A172 (cell line): ENCODE results near the gene IMP4. TPM values are rescaled to one million over a fixed set of nuclear protein-coding genes. Genes with fewer than 3 reads are reported as not detected.

Experiments used
- DNase-seq: peaks from one replicate; pipeline ENCODE4 v3.0.0-alpha.2; 2015; ENCODE audit warnings: low spot score
- total RNA-seq: library from RNA; depleted of rRNA; stranded (reverse); fragments of >200 nt; shearing (Covaris generic); gene quantifications from 2 replicates; pipeline ENCODE4 v1.2.3, GENCODE V29; 2014

The IMP4 gene
- total RNA-seq, 1 experiment from 2014 or later, result 139 TPM

DNA sequence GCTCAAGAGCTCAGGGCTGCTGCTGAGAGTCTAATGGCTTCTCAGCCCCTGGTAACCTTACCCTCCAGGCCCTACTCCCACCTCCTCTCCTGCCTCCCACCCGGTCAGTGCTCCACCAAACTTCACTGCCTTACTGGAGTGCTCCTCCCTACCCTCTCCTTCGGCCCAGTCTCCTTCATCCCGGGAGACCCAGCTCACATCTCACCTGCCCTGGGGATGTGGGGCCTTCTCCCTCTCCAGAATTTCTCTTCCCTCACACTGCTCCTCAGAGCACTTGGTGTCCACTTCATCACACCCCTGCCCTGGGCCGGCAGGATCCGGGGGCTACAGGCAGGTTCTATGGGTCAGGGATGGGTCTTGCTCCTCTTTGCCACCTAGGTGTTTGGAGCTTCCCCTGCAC is 34.8 kb downstream of the IMP4 start:
- DNase-seq, result no peak

DNA sequence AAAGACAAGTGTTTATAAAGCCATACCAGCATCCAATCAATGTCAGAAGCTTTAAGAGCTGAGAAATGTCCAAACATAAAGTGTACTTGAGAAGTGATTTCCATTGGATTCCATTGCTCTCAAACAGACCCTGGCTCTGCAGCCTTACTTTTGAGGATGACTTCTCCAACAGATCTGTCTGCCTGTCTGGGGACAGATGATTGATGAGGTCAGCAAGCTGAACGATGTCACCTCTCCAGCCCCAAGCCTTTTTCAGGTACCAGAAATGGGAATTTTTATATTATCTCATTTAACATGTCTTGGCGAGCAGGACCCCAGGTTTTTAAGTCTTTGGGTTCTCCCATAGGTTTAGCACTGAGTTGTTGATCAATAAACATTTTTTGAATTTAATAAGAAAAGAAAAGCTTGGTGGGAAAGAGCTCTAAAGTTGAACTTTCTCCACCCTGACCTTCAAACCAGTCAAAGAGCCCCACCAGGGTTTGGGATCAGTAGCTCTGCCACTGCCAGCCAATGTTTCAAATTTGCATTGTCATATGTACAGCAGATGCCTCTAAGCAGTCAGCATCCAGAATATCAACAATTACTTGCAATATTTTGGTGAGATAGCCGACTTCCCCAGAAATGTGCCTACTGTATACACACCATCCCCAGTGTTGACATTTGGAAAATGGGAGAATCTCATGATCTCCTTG is 35.7 kb downstream of the IMP4 start:
- no peak for DNase-seq

DNA sequence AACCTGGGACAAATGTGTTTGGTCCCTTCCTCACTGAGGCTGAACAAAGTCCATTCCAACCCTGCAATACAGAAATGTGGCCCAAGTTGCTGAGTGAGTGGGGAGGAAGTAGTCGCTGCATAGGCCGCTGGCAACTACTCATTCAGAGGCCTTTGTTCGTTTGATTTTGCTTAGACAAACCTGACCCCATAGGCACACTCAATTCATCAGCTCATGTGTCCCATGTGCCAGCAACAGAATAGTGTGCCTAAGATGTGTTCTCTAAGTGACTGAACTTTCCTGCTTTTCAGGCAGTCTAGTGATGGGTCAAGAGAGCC is 36.2 kb downstream of the IMP4 start:
- no peak for DNase-seq

DNA sequence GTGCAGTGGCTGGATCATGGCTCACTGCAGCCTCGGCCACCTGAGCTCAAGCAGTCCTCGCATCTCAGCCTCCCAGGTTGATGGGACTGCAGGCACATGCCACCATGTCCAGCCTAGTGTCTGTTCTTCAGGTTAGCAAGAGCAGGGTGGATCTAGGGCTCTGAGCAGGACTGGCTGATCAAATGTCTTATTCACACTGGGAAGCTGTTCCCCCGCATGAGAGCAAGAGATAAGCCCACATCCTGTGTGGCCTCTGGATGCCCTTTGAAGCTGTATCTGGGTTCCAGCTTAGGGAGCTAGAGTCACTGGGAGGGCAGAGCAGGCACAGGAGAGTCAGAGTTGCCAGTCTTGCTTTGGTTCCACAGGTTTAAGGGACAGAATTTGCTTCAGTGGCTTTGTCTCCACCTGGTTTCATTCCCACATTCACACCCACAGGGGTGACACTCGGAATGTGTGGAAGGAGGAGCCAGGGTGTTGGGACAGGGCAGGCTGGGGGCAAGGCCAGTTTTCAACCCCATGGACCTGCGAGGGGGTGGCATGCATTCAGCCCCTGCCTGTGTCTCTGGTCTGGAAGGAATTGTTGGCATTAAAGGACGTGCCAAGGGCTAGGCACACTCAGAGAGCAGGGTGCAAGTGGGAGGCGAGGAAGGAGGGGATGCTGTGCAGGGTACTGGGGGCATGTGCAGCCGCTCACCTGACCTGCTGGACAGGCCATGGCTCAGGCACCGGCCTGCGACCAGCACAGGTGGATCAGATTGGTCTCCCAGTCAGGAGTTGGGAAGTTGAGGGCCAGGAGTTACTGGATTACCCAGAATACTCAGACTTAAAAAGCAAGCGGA is 37.6 kb downstream of the IMP4 start:
- peak; percentile 44 for DNase-seq

DNA sequence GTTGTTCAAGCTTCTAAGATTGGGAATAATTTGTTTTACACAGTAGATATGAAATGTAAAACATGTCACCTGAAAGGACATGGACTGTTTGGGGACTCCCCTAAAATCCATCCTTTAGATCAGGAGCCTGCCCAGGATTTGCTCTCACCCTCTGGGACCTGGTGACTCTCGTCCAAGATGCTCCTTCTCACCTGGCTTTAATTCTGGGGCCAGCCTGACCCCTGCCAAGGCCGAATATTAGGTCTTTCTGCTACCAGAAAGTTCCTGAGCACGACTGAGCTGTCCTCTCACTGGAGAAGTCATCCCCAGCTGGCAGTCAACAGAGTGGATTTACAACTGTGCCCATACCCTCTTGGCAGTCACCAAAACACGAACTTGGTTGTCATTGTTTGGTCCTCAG is 38.4 kb downstream of the IMP4 start:
- DNase-seq, result no peak

DNA sequence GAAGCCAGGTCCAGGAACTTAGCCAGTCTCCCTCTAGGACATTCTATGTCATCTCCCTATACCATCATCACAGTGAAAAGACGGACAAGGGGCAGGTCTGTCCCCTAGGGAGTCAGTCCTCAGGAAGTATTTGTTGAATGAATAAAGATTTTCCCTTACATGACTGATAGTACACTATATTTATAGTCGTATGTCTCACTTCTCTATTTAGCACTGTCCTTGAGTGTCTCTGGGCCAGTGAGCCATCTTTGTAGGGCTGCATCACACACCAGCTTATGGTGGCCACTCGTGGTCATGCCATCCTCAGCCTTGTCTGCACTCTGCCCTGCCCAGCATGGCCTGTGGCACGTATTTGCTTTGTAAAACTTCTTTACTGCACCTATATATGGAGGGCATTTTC is 38.9 kb downstream of the IMP4 start:
- DNase-seq, result no peak

DNA sequence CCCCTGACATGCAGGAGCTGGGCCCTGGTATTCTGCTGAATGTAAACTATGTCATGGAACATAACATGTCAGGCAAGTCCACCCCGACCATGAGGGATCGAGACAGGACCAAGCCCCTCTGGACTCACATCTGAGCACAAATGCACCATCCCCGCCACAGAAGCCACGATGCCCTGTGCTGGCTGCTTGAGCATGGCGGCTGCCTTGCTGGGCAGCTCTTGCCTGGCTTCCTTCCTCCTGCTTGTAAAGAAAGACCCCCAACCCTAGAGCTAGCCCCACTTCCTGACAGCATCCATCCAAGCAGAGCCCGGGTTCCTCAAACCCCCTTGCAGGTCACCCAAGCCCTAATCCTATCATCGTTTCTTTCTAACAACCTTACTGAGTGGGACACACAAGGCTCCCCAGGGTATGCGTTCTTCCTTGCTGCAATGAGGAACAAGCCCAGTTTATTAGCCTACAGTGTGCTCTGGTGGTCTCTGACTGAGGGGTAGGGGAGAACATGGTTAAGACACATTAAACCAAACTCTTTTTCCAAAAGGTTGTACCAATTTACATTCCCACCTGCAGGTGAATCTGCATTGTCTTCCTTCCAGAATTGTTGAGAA is 39.7 kb downstream of the IMP4 start:
- no peak for DNase-seq

DNA sequence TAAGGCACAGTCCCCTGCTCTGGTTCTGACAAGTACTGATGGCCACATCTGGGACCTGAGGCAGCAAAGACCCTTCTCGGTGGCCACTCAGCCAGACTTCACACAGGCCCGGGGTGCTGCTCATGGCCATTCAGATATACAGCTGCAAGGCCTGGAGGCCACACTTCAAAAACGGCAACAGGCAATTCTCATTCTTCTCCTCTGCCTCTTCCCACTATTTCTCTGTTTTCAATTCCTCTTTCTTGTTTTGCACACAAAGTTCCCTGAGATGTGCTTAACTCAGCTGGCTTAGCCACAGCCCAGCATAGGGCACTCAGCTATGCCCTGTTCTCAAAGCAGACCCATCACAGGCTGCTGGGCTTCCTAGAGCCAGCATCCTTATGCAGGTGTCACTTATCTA is 43.0 kb downstream of the IMP4 start:
- no peak for DNase-seq

DNA sequence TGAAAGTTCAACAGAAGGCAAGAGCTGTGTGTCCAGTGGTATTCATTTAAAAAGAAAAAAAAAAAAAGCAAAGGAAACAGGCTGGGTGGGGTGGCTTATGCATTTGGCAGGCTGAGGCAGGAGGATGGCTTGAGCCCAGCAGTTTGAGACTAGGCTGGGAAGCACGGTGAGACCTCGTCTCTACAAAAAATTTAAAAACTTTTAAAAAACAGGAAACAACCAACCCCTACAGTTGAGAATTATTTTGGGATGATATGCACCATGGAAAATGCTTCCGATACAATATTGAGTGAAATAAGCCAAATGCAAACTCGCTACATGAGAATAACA is 44.3 kb downstream of the IMP4 start:
- DNase-seq, result no peak

DNA sequence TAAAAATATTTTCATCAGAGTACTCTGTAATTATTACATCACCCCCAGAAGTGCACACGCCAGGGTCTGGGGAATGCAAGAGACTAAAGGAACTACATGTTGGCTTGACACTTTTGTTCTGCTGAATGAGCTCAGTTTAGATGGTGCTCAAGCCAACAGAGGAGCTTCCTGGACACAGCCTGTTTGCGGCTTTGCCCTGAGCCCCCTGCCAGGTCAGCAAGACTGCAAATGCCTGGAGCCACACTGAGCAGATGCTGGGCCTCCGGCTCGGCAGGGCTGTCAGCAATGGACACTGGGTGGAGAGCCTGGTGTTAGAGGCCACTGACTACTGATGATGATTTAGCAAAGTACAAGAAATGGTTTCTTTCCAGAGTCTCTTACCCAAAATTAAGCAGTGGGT is 45.1 kb downstream of the IMP4 start:
- no peak for DNase-seq

DNA sequence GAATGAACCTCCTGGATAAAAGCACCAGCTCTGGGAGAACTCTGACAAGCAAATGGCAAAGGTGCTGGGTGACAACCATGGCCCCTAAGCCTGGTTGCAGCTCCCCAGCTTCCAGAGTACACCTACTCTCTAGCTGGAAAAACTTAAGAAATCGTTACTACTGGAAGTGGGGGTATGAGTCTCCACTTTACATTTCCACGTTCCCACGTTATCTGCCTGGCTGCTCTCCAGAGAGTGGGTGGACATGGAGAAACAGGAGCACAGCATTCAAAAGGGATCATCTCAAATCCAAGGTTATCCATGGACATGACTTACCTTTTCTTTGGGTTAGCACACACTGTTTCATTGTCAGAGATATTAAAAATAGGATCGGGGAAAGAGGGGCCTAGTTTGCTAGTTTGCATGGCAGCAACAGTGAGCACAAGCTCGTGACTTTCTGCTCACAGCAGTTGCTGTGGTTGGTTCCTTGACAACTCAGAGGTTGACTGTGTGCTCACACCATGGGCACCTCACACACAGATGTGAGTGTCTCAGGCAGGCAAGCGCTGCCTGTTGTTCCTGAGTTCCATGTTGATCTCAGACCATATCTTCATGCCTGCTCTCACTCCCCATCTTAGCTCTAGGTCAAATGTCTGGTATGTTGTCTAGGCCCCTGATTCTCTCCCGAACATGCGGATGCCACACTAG is 45.7 kb downstream of the IMP4 start:
- DNase-seq, result no peak

DNA sequence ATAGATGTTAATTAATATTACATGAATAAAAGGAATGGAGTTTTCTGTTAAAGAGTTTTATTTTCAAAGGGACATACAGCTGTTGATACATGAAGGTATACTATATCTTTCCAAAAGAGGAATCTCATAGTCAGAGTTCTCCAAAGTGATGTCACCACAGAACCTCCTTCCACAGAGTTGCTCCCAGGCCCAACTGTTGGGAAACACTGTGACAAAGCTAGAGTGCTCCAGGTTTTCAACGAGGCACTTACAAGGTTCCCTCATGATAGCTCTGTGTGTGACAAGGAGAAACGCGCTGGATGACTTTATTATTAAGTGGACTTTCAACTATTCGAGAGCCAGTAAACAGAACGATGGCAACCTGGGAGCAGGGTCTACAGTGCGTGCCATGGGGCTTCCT is 46.7 kb downstream of the IMP4 start:
- DNase-seq, result no peak

DNA sequence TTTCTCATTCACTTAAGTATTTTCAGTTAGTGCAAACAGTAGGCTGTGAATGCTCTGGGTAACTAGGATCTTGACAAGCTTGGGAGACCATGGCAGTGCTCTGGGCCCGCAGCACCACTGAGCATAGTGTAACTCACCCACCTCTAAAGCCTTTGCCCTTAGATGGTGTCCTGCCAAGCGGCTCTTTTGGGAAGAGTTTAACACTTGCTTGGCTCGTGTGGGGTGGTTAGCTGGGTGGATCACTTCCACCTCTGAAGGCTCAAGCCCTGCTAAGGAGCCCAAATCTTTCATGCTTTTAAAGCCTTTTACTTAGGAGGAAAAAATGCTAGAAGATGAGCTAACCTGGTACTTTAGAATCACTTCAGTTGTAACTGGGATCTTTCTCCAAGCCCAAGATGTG is 47.1 kb downstream of the IMP4 start:
- DNase-seq, result no peak

DNA sequence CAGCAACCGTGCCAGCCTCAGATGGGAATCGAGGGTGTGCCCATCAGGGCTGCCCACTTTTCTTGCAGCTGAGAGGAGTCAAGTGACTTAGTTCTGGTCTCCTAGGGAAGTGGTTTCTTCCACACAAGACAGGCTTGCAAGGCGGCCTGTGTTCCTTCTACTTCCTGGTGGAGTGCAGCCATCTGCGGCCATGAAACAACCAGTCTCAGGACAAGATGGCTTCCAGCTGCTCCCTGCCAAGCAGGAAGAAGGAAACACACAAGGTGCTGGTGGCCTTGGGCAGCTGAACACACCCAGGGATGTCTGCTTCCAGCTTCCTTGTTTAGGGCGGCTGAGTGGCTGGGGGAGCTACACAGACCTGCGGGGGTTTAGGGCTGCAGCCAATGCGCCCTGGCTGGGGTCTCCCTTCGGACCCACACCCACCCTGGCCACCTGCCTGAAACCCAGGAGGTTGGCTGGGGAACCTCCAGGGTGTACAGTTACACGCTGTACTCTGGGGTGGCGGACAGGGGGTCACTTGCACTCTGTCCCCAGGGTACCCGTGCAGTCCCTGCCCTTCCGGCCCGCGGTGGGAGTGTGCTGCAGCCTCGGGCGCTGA is 47.9 kb downstream of the IMP4 start:
- DNase-seq, result no peak

DNA sequence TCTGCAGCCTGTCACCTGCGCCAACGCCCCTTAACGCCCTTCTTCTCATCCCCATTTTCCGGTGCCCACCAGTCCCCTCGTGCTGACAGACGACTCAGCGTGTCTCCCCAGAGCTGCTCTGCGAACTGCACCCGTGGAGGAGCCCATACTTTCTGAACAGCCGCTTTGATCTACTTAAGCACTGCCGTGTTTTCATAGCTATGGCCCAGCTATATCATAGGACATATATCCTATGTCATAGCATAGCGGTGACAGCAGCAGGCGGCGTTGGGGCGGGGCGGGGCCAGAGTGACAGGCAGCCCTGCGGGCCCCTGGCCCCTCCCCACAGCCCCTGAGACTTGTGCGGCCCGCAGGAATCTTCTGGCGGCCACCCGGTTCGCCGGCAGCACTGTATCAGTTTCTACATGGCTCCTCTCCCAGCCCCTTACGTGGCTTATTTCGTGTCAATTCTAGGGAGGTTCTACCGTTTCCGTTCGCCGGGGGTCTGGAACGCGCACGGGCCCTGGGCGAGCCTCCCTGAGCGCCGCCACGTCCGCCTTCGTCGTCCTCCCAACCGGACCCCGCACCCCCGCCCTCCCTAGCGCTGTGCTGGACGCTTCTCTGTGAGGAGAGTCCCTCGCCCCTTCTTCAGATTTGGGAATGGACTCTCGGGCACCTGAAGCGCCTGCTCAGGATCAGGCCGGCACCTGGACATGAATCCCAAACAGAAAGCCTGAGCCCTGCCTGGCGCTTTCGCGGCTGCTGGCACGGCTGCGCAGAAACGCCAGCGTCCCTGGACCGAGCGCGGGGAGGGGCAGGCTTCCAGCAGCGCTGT is 48.6 kb downstream of the IMP4 start:
- DNase-seq, result peak; percentile 43

DNA sequence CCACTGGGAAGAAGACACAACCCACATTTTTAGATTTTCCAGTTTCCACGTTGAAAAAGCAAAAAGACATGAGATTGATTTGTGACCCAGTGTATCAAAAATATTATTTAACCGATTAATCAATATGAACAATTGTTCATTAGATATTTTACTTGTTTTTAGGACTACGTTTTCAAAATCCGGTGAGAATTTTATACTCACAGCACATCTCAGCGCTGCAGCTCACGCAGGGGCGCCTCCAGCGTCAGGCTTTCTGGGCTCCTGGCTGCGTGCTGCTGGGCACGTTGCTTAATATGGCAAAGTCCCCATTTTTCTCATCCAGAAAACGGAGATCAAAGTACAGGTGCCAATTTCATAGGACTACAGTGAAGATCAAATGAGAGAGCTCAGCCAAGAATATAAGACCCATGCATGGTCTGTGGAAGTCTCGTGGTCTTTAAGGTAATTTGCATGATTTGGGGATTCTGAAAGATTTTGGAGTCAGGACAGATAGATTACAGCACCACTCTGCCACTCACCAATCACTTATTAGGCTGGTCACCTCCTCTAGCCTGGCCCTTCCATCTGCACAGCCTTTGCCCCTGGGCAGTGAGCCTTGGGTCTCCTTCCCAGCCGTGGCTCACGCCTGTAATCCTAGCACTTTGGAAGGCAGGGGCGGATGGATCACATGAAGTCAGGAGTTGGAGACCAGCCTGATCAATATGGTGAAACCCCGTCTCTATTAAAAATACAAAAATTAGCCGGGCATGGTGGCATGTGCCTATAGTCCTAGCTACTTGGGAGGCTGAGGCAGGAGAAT is 49.4 kb downstream of the IMP4 start:
- DNase-seq, result no peak

DNA sequence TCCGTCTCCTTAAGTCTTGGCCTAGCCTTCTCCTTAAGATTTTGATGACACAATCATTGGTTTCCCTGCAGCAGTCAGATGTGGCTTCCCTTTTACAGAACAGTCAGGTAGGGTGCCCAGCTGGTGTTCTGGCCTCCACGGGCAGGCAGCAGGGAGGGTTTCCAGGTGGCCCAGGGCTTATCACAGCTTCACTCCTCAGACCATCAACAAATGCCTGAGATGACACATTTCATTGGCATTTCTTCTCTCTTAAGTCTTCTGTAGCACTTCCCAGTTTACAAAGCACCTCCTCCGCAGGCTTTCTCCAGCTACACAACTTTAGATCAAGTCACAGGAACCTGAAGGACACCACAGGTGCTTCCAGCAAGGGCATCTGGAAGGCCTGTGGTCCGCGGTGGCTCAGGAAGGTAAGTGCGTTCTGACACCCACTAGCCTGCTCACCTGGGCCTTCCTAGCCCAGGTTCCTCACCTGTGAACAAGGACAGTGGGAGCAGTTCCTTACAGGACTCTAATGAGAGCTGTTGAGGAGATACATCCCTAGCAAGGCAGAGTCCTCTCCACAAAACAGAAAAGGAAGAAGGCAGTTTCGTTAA is 50.7 kb downstream of the IMP4 start:
- DNase-seq, result peak; percentile 61
